ENCODE results near the gene IKZF3.

Gene IKZF3

GRCh38 chr17:39740357-39741111, 123.6 kb downstream of the IKZF3 start:
- no peaks in the 10 kb centered on the region for H3K36me3 Mint-ChIP-seq (ENCODE audit: low read depth)
- no peak for TF ChIP-seq CTCF (IDR thresholded peaks at IDR 0.05; ENCODE audit: unreplicated experiment in 3 of 3)
- H3K4me1 Mint-ChIP-seq: peaks cover 20% of the 10 kb centered on the region
- no peaks in the 10 kb centered on the region for H3K9me3 Mint-ChIP-seq
- peaks cover 73% of the 10 kb centered on the region for H3K27me3 Mint-ChIP-seq (ENCODE audit: low read depth)
- peak overlapping the region; percentile 85 to 93 (median 87) for H3K27ac Mint-ChIP-seq
- H3K4me3 Mint-ChIP-seq: peak overlapping the region; percentile 77 to 88 (median 84)

- Mint-ChIP-seq H3K4me1 (peaks cover 20% of the 10 kb centered on the region), H3K27ac (peak overlapping the region; percentile 85 to 93 (median 87)), H3K9me3 (no peaks in the 10 kb centered on the region), H3K27me3 (ENCODE audit: low read depth) (peaks cover 75% of the 10 kb centered on the region), H3K36me3 (ENCODE audit: low read depth) (no peaks in the 10 kb centered on the region), H3K4me3 (peak overlapping the region; percentile 77 to 88 (median 84))
- no peak for TF ChIP-seq CTCF (IDR thresholded peaks at IDR 0.05; ENCODE audit: unreplicated experiment in 3 of 3)
Observed at GRCh38 chr17:39739885-39740356, 124.2 kb downstream of the IKZF3 start.

DNA sequence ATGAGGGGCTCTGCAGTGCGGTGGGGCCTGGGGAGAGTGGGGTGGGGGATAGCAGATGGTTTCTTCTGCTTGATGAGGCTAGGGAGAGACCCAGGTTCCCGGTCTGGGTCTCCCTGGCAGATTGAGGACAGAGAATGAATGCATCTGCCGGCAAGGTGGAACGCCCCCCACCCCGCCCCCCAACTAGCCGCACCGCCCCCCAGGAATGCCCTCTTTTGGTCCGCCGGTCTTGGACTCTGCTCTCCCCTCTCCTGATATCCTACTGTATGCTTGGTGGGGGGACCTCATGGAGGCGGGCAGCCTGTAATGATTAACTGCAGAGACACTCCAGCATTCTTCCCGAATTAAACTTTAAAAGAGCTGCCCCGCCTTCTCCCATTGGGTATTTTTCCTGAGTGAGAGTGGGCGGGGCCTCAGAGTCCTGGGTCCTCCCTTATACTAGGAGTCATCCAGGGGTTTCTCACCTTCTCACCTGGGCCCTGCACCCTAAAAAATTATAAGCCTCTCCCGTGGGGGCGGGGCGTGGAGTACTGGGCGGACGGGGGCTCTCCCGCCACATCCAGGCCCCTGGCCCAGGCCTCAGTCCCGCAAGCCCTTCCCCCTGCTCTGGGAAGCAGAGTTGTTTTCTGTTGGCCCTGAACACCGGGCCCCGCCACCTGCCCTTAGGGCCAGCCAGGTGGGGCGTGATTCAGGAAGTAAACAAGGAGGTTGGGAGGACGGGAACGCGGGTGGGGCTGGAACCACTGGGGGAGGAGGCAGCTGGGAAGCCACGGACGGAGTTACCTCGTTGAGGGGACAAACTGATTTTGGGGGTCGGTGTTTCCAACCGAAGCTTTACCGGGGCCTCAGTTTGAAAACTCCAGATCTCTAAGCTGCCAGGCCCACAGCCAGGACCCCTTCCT, 124.9 kb downstream of the IKZF3 start:
- Mint-ChIP-seq H3K27me3 (ENCODE audit: low read depth) (peaks cover 73% of the 10 kb centered on the region), H3K4me3 (peak overlapping the region; percentile 77 to 88 (median 84)), H3K36me3 (ENCODE audit: low read depth) (no peaks in the 10 kb centered on the region), H3K9me3 (no peaks in the 10 kb centered on the region), H3K27ac (peak overlapping the region; percentile 85 to 93 (median 87)), H3K4me1 (peaks cover 20% of the 10 kb centered on the region)
- TF ChIP-seq CTCF (IDR thresholded peaks at IDR 0.05; ENCODE audit: unreplicated experiment in 3 of 3): no peak

- Mint-ChIP-seq H3K27ac (peak overlapping the region; percentile 85 to 93 (median 87)), H3K4me1 (peaks cover 20% of the 10 kb centered on the region), H3K4me3 (peak overlapping the region; percentile 77 to 88 (median 84)), H3K27me3 (ENCODE audit: low read depth) (peaks cover 70% of the 10 kb centered on the region), H3K9me3 (no peaks in the 10 kb centered on the region), H3K36me3 (ENCODE audit: low read depth) (no peaks in the 10 kb centered on the region)
- no peak for TF ChIP-seq CTCF (IDR thresholded peaks at IDR 0.05; ENCODE audit: unreplicated experiment in 3 of 3)
Observed at GRCh38 chr17:39738568-39738901, 125.6 kb downstream of the IKZF3 start.

- H3K36me3 Mint-ChIP-seq (ENCODE audit: low read depth): no peaks in the 10 kb centered on the region
- H3K4me3 Mint-ChIP-seq: peak within 1 kb of the TSS; percentile 77 to 88 (median 84)
- peak within 1 kb of the TSS; percentile 85 to 93 (median 87) for H3K27ac Mint-ChIP-seq
- peaks cover 20% of the 10 kb centered on the region for H3K4me1 Mint-ChIP-seq
- no peak for TF ChIP-seq CTCF (IDR thresholded peaks at IDR 0.05; ENCODE audit: unreplicated experiment in 3 of 3)
- H3K9me3 Mint-ChIP-seq: no peaks in the 10 kb centered on the region
- peaks cover 68% of the 10 kb centered on the region for H3K27me3 Mint-ChIP-seq (ENCODE audit: low read depth)
Observed at GRCh38 chr17:39737760-39738567, 126.1 kb downstream of the IKZF3 start, which contains the start of gene GRB7. Gene GRB7, plus strand, starts transcription at chr17:39737938. Its CDS starts 4,364 bp downstream, at chr17:39742302.

Measured in nephron (organoid).